Measurements from ENCODE around the gene DPH7.
"Not testable (repeated sequence)": the region's sequence is repeated elsewhere in the genome, so short reads cannot be mapped to it uniquely, and the experiment has no call there.

DPH7 gene

GRCh38 chr9:137511758-137512463 is 66.8 kb downstream of the DPH7 start:
- Histone ChIP-seq H3K4me2 (ENCODE audit: low read length) (no peak overlapping the region), H3K36me3 (ENCODE audit: insufficient read depth, low read length) (no peaks in the 10 kb centered on the region), H3K4me3 (ENCODE audit: low read length) (no peak overlapping the region), H3K27me3 (ENCODE audit: control insufficient read depth, insufficient read depth, low read length) (no peaks in the 10 kb centered on the region), H3K4me1 (ENCODE audit: control insufficient read depth, insufficient read depth, low read length) (no peaks in the 10 kb centered on the region), H3K9me3 (replicated peaks; ENCODE audit: low read length) (no peaks in the 10 kb centered on the region), H3K9ac (ENCODE audit: low read depth, low read length) (no peak overlapping the region)

- H3K9ac ChIP-seq (ENCODE audit: low read depth, low read length); H3K9me3 ChIP-seq (replicated peaks; ENCODE audit: low read length); H3K4me2 ChIP-seq (ENCODE audit: low read length); H3K27me3 ChIP-seq (ENCODE audit: control insufficient read depth, insufficient read depth, low read length); H3K36me3 ChIP-seq (ENCODE audit: insufficient read depth, low read length); H3K4me1 ChIP-seq (ENCODE audit: control insufficient read depth, insufficient read depth, low read length); H3K4me3 ChIP-seq (ENCODE audit: low read length): not testable (repeated sequence)
These were observed 67.6 kb downstream of the DPH7 start for GRCh38 chr9:137511126-137511525.

GRCh38 chr9:137509198-137509597 is 69.5 kb downstream of the DPH7 start:
- H3K27me3 ChIP-seq (ENCODE audit: control insufficient read depth, insufficient read depth, low read length): no peaks in the 10 kb centered on the region
- no peak overlapping the region for H3K9ac ChIP-seq (ENCODE audit: low read depth, low read length)
- no peak overlapping the region for H3K4me2 ChIP-seq (ENCODE audit: low read length)
- H3K4me3 ChIP-seq (ENCODE audit: low read length): no peak overlapping the region
- H3K36me3 ChIP-seq (ENCODE audit: insufficient read depth, low read length): no peaks in the 10 kb centered on the region
- H3K4me1 ChIP-seq (ENCODE audit: control insufficient read depth, insufficient read depth, low read length): no peaks in the 10 kb centered on the region
- H3K9me3 ChIP-seq (replicated peaks; ENCODE audit: low read length): no peaks in the 10 kb centered on the region

- H3K9me3 ChIP-seq (replicated peaks; ENCODE audit: low read length): no peaks in the 10 kb centered on the region
- H3K27me3 ChIP-seq (ENCODE audit: control insufficient read depth, insufficient read depth, low read length): no peaks in the 10 kb centered on the region
- no peaks in the 10 kb centered on the region for H3K4me1 ChIP-seq (ENCODE audit: control insufficient read depth, insufficient read depth, low read length)
- no peaks in the 10 kb centered on the region for H3K36me3 ChIP-seq (ENCODE audit: insufficient read depth, low read length)
- no peak overlapping the region for H3K4me3 ChIP-seq (ENCODE audit: low read length)
- no peak overlapping the region for H3K9ac ChIP-seq (ENCODE audit: low read depth, low read length)
- H3K4me2 ChIP-seq (ENCODE audit: low read length): no peak overlapping the region
These were observed 72.0 kb downstream of the DPH7 start for GRCh38 chr9:137506702-137507171.

- Histone ChIP-seq H3K36me3 (ENCODE audit: insufficient read depth, low read length) (no peaks in the 10 kb centered on the region), H3K27me3 (ENCODE audit: control insufficient read depth, insufficient read depth, low read length) (no peaks in the 10 kb centered on the region), H3K4me2 (ENCODE audit: low read length) (no peak overlapping the region), H3K4me3 (ENCODE audit: low read length) (no peak overlapping the region), H3K9ac (ENCODE audit: low read depth, low read length) (no peak overlapping the region), H3K4me1 (ENCODE audit: control insufficient read depth, insufficient read depth, low read length) (no peaks in the 10 kb centered on the region), H3K9me3 (replicated peaks; ENCODE audit: low read length) (no peaks in the 10 kb centered on the region)
These were observed 72.5 kb downstream of the DPH7 start for GRCh38 chr9:137506274-137506673.

GRCh38 chr9:137505421-137506140 is 73.1 kb downstream of the DPH7 start:
- H3K4me1 ChIP-seq (ENCODE audit: control insufficient read depth, insufficient read depth, low read length): no peaks in the 10 kb centered on the region
- H3K36me3 ChIP-seq (ENCODE audit: insufficient read depth, low read length): no peaks in the 10 kb centered on the region
- H3K4me2 ChIP-seq (ENCODE audit: low read length): no peak overlapping the region
- H3K27me3 ChIP-seq (ENCODE audit: control insufficient read depth, insufficient read depth, low read length): no peaks in the 10 kb centered on the region
- no peak overlapping the region for H3K9ac ChIP-seq (ENCODE audit: low read depth, low read length)
- no peak overlapping the region for H3K4me3 ChIP-seq (ENCODE audit: low read length)
- H3K9me3 ChIP-seq (replicated peaks; ENCODE audit: low read length): no peaks in the 10 kb centered on the region
